A549 (cell line): ENCODE results near the gene RERE. TPM values are rescaled to one million over a fixed set of nuclear protein-coding genes. Genes with fewer than 3 reads are reported as not detected.

Source experiments
- ATAC-seq, 2 experiments: fragments of 200-7000 bp in 1 of 2; fragments of >200 bp in 1 of 2; cut with Nextera tagmentation in 1 of 2; cut with Tn5 transposase in 1 of 2; 3 replicates each; pipeline versions ENCODE4 v1.8.0 to v1.9.1; 2018 to 2020; ENCODE audit warnings: mild to moderate bottlenecking in 1 of 2, moderate library complexity in 1 of 2
- CTCF ChIA-PET: fragments of 300-600 bp; sonication (Branson Sonifier 250); formaldehyde crosslinking; extraction: SDS; loops from one replicate; lab custom pipeline; 2021; ENCODE audit warnings: antibody characterized with exemption, inconsistent platforms; lab: Yijun Ruan, JAX
- POLR2A ChIA-PET: fragments of 350-600 bp; formaldehyde crosslinking; extraction: SDS; loops from one replicate; lab custom pipeline; 2021; ENCODE audit warnings: antibody characterized with exemption, inconsistent platforms; lab: Yijun Ruan, JAX
- DNase-seq, 2 experiments: peaks; one replicate each; pipeline versions ENCODE4 v3.0.0 to v3.0.0-alpha.2; 2011 to 2016; ENCODE audit warnings: low read depth in 1 of 2, low spot score in 1 of 2
- FAIRE-seq: peaks from 2 replicates; lab custom pipeline; 2011; peaks lifted over from hg19 to GRCh38; lab: Jason Lieb, UNC
- H3K27ac ChIP-seq, 2 experiments: fragments of >200 bp; sonication (Bioruptor Twin); formaldehyde crosslinking; 3 replicates each; pipeline ENCODE4 v1.5.1; 2016 to 2017
- H3K4me1 ChIP-seq: fragments of >200 bp; sonication (Bioruptor Twin); formaldehyde crosslinking; 3 replicates; pipeline ENCODE4 v1.6.1; 2016
- H3K4me2 ChIP-seq: fragments of >200 bp; sonication (Bioruptor Twin); formaldehyde crosslinking; 3 replicates; pipeline ENCODE4 v1.6.1; 2016
- H3K4me3 ChIP-seq: fragments of >200 bp; sonication (Bioruptor Twin); formaldehyde crosslinking; 3 replicates; pipeline ENCODE4 v1.5.1; 2016
- H3K9me3 ChIP-seq: fragments of >200 bp; sonication (Bioruptor Twin); formaldehyde crosslinking; 3 replicates; pipeline ENCODE4 v1.6.1; 2016
- CBX2 ChIP-seq: fragments of 200-600 bp; sonication (generic); IDR thresholded peaks from 2 replicates; pipeline ENCODE4 v1.6.1; 2016; ENCODE audit warnings: low read depth, mild to moderate bottlenecking, borderline replicate concordance
- CHD4 ChIP-seq: fragments of 200-600 bp; sonication (generic); IDR thresholded peaks from 2 replicates; pipeline ENCODE4 v1.6.1; 2016; ENCODE audit warnings: antibody characterized with exemption, mild to moderate bottlenecking, borderline replicate concordance
- CTCF ChIP-seq: fragments of >200 bp; sonication (Bioruptor Twin); formaldehyde crosslinking; IDR thresholded peaks from 3 replicates; pipeline ENCODE4 v1.5.1; 2016
- EHF ChIP-seq: fragments of 250-450 bp; sonication (Bioruptor Pico); IDR thresholded peaks from 2 replicates; pipeline ENCODE4 v1.5.0; 2020; ENCODE audit warnings: mild to moderate bottlenecking
- FOSL2 ChIP-seq, 2 experiments: fragments of 450-650 bp in 1 of 2; fragments of >200 bp in 1 of 2; sonication (Bioruptor Twin) in 1 of 2; formaldehyde crosslinking; IDR thresholded peaks; 2 replicates each; pipeline versions ENCODE4 v1.5.0 to v1.6.1; 2016 to 2020; ENCODE audit warnings: mild to moderate bottlenecking in 1 of 2, moderate library complexity in 1 of 2
- GATA3 ChIP-seq: IDR thresholded peaks from 2 replicates; pipeline ENCODE4 v1.6.1; 2012; ENCODE audit warnings: borderline replicate concordance
- HDAC2 ChIP-seq: fragments of 200-600 bp; sonication (generic); IDR thresholded peaks from 2 replicates; pipeline ENCODE4 v1.6.1; 2016
- HES2 ChIP-seq: fragments of >200 bp; sonication (Bioruptor Twin); formaldehyde crosslinking; IDR thresholded peaks from 2 replicates; pipeline ENCODE4 v1.6.1; 2016
- HEYL ChIP-seq: fragments of 250-450 bp; sonication (Bioruptor Pico); IDR thresholded peaks from 2 replicates; pipeline ENCODE4 v1.8.0; 2021; ENCODE audit warnings: mild to moderate bottlenecking, moderate library complexity
- KDM1A ChIP-seq: fragments of 200-600 bp; sonication (generic); IDR thresholded peaks from 2 replicates; pipeline ENCODE4 v1.6.1; 2016; ENCODE audit warnings: low read depth, mild to moderate bottlenecking
- KDM5A ChIP-seq: fragments of 200-600 bp; sonication (generic); IDR thresholded peaks from 2 replicates; pipeline ENCODE4 v1.6.1; 2016; ENCODE audit warnings: antibody characterized with exemption, mild to moderate bottlenecking
- MAZ ChIP-seq: fragments of 150-350 bp; IDR thresholded peaks from 2 replicates; pipeline ENCODE4 v1.6.1; 2014; ENCODE audit warnings: antibody characterized with exemption, low read depth, low read length, borderline replicate concordance
- MYC ChIP-seq: IDR thresholded peaks from 2 replicates; pipeline ENCODE4 v1.6.1; 2012; ENCODE audit warnings: mild to moderate bottlenecking, inconsistent platforms, low read length, improper control_type of control experiment, borderline replicate concordance
- NFE2L2 ChIP-seq: fragments of 150-350 bp; conservative IDR thresholded peaks from 2 replicates; pipeline ENCODE4 v1.6.1; 2014; ENCODE audit warnings: low read length
- PHF8 ChIP-seq: fragments of 200-600 bp; sonication (generic); IDR thresholded peaks from 2 replicates; pipeline ENCODE4 v1.6.1; 2016; ENCODE audit warnings: low read depth, mild to moderate bottlenecking, antibody characterized with exemption, moderate library complexity, borderline replicate concordance
- POLR2A ChIP-seq: IDR thresholded peaks from 2 replicates; pipeline ENCODE4 v1.6.1; 2012; ENCODE audit warnings: mild to moderate bottlenecking, low read length
- RCOR1 ChIP-seq: fragments of 150-350 bp; IDR thresholded peaks from 2 replicates; pipeline ENCODE4 v1.6.1; 2014; ENCODE audit warnings: antibody characterized with exemption, low read length, low read depth
- REST ChIP-seq: fragments of 200-600 bp; sonication (generic); IDR thresholded peaks from 2 replicates; pipeline ENCODE4 v1.6.1; 2016; ENCODE audit warnings: antibody characterized with exemption, mild to moderate bottlenecking, moderate library complexity
- SREBF2 ChIP-seq: fragments of 450-650 bp; IDR thresholded peaks from 2 replicates; pipeline ENCODE4 v1.6.1; 2014; ENCODE audit warnings: mild to moderate bottlenecking, moderate library complexity
- TP53 ChIP-seq: fragments of 250-450 bp; sonication (Bioruptor Pico); IDR thresholded peaks from 2 replicates; pipeline ENCODE4 v1.5.0; 2021; ENCODE audit warnings: mild to moderate bottlenecking, moderate library complexity
- ZC3H11A ChIP-seq: fragments of 450-650 bp; IDR thresholded peaks from 2 replicates; pipeline ENCODE4 v1.6.1; 2014; ENCODE audit warnings: antibody characterized with exemption, mild to moderate bottlenecking
- ZSCAN20 ChIP-seq: fragments of 250-450 bp; sonication (Bioruptor Pico); IDR thresholded peaks from 2 replicates; pipeline ENCODE4 v1.8.0; 2022; ENCODE audit warnings: mild to moderate bottlenecking, moderate library complexity
- WGBS: methylation state at CpG from one replicate; pipeline ENCODE4 v1.1.6; 2017; ENCODE audit errors: missing lambda C conversion rate; 5-methylcytosine and 5-hydroxymethylcytosine counted together
- polyA plus RNA-seq, 4 experiments: library from polyadenylated mRNA; depleted of rRNA in 3 of 4; stranded (reverse); fragments of >200 nt; fragmentation: RNase III in 1 of 4; extraction: RNeasy Plus Mini Kit Qiagen cat#74134 plus additional on column Dnase treatment in 1 of 4; gene quantifications; 2 replicates in 3 of 4; 3 replicates in 1 of 4; pipeline ENCODE4 v1.2.3, GENCODE V29; 2011 to 2017
- TF ChIP-seq, protein P1 (sequence below): IDR thresholded peaks from 2 replicates; pipeline ENCODE4 v1.6.1; 2012
- TF ChIP-seq, protein P2 (sequence below): fragments of 250-450 bp; sonication (Bioruptor Pico); IDR thresholded peaks from 2 replicates; pipeline ENCODE4 v1.5.0; 2021; ENCODE audit warnings: mild to moderate bottlenecking, moderate library complexity, borderline replicate concordance
- TF ChIP-seq, protein P3 (sequence below): fragments of >200 bp; sonication (Bioruptor Twin); formaldehyde crosslinking; IDR thresholded peaks from 3 replicates; pipeline ENCODE4 v1.6.1; 2016

The RERE gene
- polyA plus RNA-seq, 2 of the 4 experiments (the other 2 are of a cell fraction): 12.6 to 28.6 TPM

DNA sequence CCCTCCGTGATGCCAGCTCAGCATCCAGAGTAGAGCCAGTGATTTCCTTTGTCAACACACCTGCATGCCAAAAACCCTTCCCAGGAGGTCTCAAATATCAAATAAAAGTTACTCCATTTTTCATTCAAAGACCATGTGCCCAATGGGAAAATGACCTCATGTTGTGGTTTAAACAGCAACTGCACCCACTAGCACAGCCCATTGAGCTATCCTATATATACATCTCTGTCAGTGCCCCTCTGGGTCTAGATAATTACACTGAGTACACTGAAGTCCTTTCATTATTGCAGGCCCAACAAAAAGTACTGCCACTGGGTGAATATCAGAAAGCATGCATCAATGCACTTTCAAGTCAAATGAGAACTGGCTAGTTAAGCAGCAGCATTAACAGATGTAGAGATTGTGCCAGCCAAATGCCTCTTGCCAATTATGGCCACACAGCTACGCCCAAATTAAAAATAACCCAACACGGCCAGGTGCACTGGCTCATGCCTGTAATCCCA, 381.8 kb downstream of the RERE start:
- no peaks in the 10 kb centered on the region for H3K4me1 ChIP-seq
- CTCF ChIA-PET: no interaction called here
- no peak overlapping the region for H3K27ac ChIP-seq
- no peak overlapping the region for H3K4me3 ChIP-seq
- DNase-seq (no peak), FAIRE-seq (no peak), ATAC-seq (no peak)
- WGBS: 92% methylated on average over 3 of the region's 3 CpGs
- POLR2A ChIA-PET: no interaction called here
- no peaks in the 10 kb centered on the region for H3K9me3 ChIP-seq
- H3K4me2 ChIP-seq: no peak overlapping the region
- TF ChIP-seq REST: no peak
- no peak for TF ChIP-seq KDM1A
- TF ChIP-seq PHF8: no peak
- no peak for TF ChIP-seq GATA3
- no peak for TF ChIP-seq TP53 (CRISPR knock-in tag)
- TF ChIP-seq EHF (CRISPR knock-in tag): no peak
- TF ChIP-seq MAZ: no peak
- no peak for TF ChIP-seq CTCF
- TF ChIP-seq HES2: no peak
- no peak for TF ChIP-seq HEYL (CRISPR knock-in tag)
- TF ChIP-seq, protein P1, sequence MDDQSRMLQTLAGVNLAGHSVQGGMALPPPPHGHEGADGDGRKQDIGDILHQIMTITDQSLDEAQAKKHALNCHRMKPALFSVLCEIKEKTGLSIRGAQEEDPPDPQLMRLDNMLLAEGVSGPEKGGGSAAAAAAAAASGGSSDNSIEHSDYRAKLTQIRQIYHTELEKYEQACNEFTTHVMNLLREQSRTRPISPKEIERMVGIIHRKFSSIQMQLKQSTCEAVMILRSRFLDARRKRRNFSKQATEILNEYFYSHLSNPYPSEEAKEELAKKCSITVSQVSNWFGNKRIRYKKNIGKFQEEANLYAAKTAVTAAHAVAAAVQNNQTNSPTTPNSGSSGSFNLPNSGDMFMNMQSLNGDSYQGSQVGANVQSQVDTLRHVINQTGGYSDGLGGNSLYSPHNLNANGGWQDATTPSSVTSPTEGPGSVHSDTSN: no peak
- no peak for TF ChIP-seq SREBF2
- TF ChIP-seq HDAC2: no peak
- TF ChIP-seq ZSCAN20 (CRISPR knock-in tag): no peak
- TF ChIP-seq, protein P2, sequence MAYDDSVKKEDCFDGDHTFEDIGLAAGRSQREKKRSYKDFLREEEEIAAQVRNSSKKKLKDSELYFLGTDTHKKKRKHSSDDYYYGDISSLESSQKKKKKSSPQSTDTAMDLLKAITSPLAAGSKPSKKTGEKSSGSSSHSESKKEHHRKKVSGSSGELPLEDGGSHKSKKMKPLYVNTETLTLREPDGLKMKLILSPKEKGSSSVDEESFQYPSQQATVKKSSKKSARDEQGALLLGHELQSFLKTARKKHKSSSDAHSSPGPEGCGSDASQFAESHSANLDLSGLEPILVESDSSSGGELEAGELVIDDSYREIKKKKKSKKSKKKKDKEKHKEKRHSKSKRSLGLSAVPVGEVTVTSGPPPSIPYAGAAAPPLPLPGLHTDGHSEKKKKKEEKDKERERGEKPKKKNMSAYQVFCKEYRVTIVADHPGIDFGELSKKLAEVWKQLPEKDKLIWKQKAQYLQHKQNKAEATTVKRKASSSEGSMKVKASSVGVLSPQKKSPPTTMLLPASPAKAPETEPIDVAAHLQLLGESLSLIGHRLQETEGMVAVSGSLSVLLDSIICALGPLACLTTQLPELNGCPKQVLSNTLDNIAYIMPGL (CRISPR knock-in tag): no peak
- TF ChIP-seq FOSL2 (IDR thresholded peaks at IDR 0.05): no peak
- no peak for TF ChIP-seq FOSL2 (CRISPR knock-in tag; IDR thresholded peaks at IDR 0.05)

GRCh38 chr1:8434101-8434500, 383.3 kb downstream of the RERE start:
- FAIRE-seq (no peak), ATAC-seq (no peak)
- WGBS: 82% methylated on average over 4 of the region's 4 CpGs
- no peak for TF ChIP-seq KDM5A
- TF ChIP-seq, protein P2 (CRISPR knock-in tag): no peak
- TF ChIP-seq SREBF2: no peak
- no peak for TF ChIP-seq ZC3H11A
- TF ChIP-seq MYC: no peak
- no peak for TF ChIP-seq CHD4
- no peak for TF ChIP-seq CBX2
- no peak for TF ChIP-seq NFE2L2
- TF ChIP-seq, protein P3, sequence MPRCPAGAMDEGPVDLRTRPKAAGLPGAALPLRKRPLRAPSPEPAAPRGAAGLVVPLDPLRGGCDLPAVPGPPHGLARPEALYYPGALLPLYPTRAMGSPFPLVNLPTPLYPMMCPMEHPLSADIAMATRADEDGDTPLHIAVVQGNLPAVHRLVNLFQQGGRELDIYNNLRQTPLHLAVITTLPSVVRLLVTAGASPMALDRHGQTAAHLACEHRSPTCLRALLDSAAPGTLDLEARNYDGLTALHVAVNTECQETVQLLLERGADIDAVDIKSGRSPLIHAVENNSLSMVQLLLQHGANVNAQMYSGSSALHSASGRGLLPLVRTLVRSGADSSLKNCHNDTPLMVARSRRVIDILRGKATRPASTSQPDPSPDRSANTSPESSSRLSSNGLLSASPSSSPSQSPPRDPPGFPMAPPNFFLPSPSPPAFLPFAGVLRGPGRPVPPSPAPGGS: no peak
- no peak for TF ChIP-seq RCOR1
- no peak for TF ChIP-seq POLR2A

More at GRCh38 chr1:8434101-8434500, 383.3 kb downstream of the RERE start:
- H3K4me2 ChIP-seq: no peak overlapping the region
- ChIA-PET POLR2A (no interaction called here), CTCF (no interaction called here)
- H3K4me3 ChIP-seq: no peak overlapping the region
- H3K9me3 ChIP-seq: no peaks in the 10 kb centered on the region
- no peaks in the 10 kb centered on the region for H3K4me1 ChIP-seq
- no peak for DNase-seq
- H3K27ac ChIP-seq: no peak overlapping the region
